C1 segment of cervical spinal cord (tissue), 14 donors: ENCODE measurements around the gene RAB3IP.
"Not testable (repeated sequence)": the region's sequence is repeated elsewhere in the genome, so short reads cannot be mapped to it uniquely, and the experiment has no call there.

Experiments used
- DNase-seq, 14 donors: peaks; one replicate each; lab custom pipeline; 2025; lab: John Stamatoyannopoulos, UW

Gene RAB3IP

GRCh38 chr12:69755302-69755701 is 16.6 kb downstream of the RAB3IP start:
- DNase-seq: no peak

- no peak for DNase-seq
These were observed 17.6 kb downstream of the RAB3IP start for GRCh38 chr12:69756088-69756755.

- no peak for DNase-seq
These were observed 19.4 kb downstream of the RAB3IP start for GRCh38 chr12:69758105-69758504.

- DNase-seq: not testable (repeated sequence)
These were observed 20.9 kb downstream of the RAB3IP start for GRCh38 chr12:69759581-69759980.

GRCh38 chr12:69765515-69765914 is 26.9 kb downstream of the RAB3IP start:
- no peak for DNase-seq

GRCh38 chr12:69766260-69766659 is 27.6 kb downstream of the RAB3IP start:
- DNase-seq: no peak

- DNase-seq: no peak
These were observed 41.3 kb downstream of the RAB3IP start for GRCh38 chr12:69779928-69780327.

- no peak for DNase-seq
These were observed 44.7 kb downstream of the RAB3IP start for GRCh38 chr12:69783365-69783764.

GRCh38 chr12:69789351-69789750 is 50.7 kb downstream of the RAB3IP start:
- DNase-seq: peak in 1 of 14 donors; percentile 43

GRCh38 chr12:69792533-69792932 is 53.9 kb downstream of the RAB3IP start:
- no peak for DNase-seq

- DNase-seq: not testable (repeated sequence)
These were observed 68.6 kb downstream of the RAB3IP start for GRCh38 chr12:69807101-69807897.

- no peak for DNase-seq
These were observed 72.3 kb downstream of the RAB3IP start for GRCh38 chr12:69810870-69811498.

GRCh38 chr12:69816082-69816481 is 77.4 kb downstream of the RAB3IP start:
- DNase-seq: no peak

- DNase-seq: no peak
These were observed 82.4 kb downstream of the RAB3IP start for GRCh38 chr12:69821032-69821455.

- peak in 1 of 14 donors; percentile 59 for DNase-seq
These were observed 82.9 kb downstream of the RAB3IP start for GRCh38 chr12:69821456-69822159.

- no peak for DNase-seq
These were observed 83.7 kb downstream of the RAB3IP start for GRCh38 chr12:69822201-69822860.

- no peak for DNase-seq
These were observed 85.4 kb downstream of the RAB3IP start for GRCh38 chr12:69824028-69824427.

- DNase-seq: no peak
These were observed 86.4 kb downstream of the RAB3IP start, which contains the start of gene MYRFL for GRCh38 chr12:69824966-69825560. TSS of gene MYRFL (plus strand) at chr12:69825227. CDS start at chr12:69825518, 291 bp downstream.

- no peak for DNase-seq
These were observed 90.2 kb downstream of the RAB3IP start for GRCh38 chr12:69828897-69829296.

- DNase-seq: peak in 1 of 14 donors; percentile 18
These were observed 95.0 kb downstream of the RAB3IP start for GRCh38 chr12:69833696-69834095.

GRCh38 chr12:69834147-69834546 is 95.5 kb downstream of the RAB3IP start:
- DNase-seq: no peak
